ENCODE measurements around the gene ZDHHC8.

DNA sequence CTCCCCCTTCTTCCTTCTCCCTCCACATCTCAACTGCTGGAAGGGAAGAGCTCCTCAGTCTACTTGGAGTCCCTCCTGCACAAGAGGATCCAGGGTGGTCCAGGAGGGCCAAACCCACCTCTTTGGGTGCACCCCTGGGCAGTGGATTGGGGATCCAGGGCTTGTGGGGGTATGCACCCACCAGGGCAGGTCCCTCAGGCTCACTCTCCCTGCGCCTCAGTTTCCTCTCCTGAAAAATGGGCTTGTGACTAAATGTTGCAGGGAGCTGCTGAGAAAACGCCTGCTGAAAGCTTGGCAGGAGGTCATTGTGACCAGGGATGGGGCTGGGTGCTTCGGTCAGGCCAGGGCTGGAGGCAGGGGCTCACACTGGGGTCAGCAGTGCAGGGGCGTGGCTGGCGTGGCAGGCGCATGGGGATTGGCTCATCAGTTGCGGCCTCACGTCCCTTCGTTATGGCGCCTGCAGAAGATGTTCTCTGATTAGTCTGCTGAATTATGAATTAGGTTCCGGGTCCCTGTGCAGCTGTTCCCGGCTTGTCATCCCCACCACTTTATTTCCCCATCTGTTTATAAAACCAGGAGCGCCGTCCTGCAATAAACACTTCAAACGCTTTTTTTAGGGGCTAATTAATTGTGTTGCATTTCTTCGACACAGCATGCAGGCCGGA lies 44.9 kb downstream of the ZDHHC8 start:
- TF ChIP-seq, protein P1, sequence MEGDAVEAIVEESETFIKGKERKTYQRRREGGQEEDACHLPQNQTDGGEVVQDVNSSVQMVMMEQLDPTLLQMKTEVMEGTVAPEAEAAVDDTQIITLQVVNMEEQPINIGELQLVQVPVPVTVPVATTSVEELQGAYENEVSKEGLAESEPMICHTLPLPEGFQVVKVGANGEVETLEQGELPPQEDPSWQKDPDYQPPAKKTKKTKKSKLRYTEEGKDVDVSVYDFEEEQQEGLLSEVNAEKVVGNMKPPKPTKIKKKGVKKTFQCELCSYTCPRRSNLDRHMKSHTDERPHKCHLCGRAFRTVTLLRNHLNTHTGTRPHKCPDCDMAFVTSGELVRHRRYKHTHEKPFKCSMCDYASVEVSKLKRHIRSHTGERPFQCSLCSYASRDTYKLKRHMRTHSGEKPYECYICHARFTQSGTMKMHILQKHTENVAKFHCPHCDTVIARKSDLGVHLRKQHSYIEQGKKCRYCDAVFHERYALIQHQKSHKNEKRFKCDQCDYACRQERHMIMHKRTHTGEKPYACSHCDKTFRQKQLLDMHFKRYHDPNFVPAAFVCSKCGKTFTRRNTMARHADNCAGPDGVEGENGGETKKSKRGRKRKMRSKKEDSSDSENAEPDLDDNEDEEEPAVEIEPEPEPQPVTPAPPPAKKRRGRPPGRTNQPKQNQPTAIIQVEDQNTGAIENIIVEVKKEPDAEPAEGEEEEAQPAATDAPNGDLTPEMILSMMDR (IDR thresholded peaks at IDR 0.05) = no peak
- no peak for TF ChIP-seq POLR2A (IDR thresholded peaks at IDR 0.05)
